GM23248 (cell line): ENCODE measurements around the gene PALD1. TPM values are rescaled to one million over a fixed set of nuclear protein-coding genes. Genes with fewer than 3 reads are reported as not detected.

Source experiments
- DNase-seq: peaks from one replicate; pipeline ENCODE4 v3.0.0-alpha.2; 2015
- H2AFZ ChIP-seq: fragments of 200-600 bp; sonication (generic); 2 replicates; pipeline ENCODE4 v1.6.1; 2016; ENCODE audit warnings: antibody characterized with exemption
- H3F3A ChIP-seq: fragments of 200-600 bp; sonication (generic); 2 replicates; pipeline ENCODE4 v1.6.1; 2016; ENCODE audit warnings: mild to moderate bottlenecking, antibody characterized with exemption, mixed run types; ENCODE audit not compliant: insufficient read depth
- H3K27ac ChIP-seq: fragments of 200-600 bp; sonication (generic); 2 replicates; pipeline ENCODE4 v1.5.1; 2016; ENCODE audit warnings: mild to moderate bottlenecking
- H3K27me3 ChIP-seq: fragments of 200-600 bp; sonication (generic); replicated peaks from 2 replicates; pipeline ENCODE4 v1.6.1; 2016; ENCODE audit warnings: mild to moderate bottlenecking; ENCODE audit not compliant: insufficient read depth
- H3K36me3 ChIP-seq: fragments of 200-600 bp; sonication (generic); 2 replicates; pipeline ENCODE4 v1.6.1; 2016; ENCODE audit warnings: low read depth, mild to moderate bottlenecking
- H3K4me1 ChIP-seq: fragments of 200-600 bp; sonication (generic); 2 replicates; pipeline ENCODE4 v1.6.1; 2016; ENCODE audit warnings: mild to moderate bottlenecking; ENCODE audit not compliant: insufficient read depth
- H3K4me2 ChIP-seq: fragments of 200-600 bp; sonication (generic); one replicate; pipeline ENCODE4 v1.6.1; 2016; ENCODE audit warnings: mild to moderate bottlenecking; ENCODE audit not compliant: unreplicated experiment
- H3K4me3 ChIP-seq: fragments of 200-600 bp; sonication (generic); 2 replicates; pipeline ENCODE4 v1.5.1; 2016; ENCODE audit warnings: mild to moderate bottlenecking
- H3K79me2 ChIP-seq: fragments of 200-600 bp; sonication (generic); 2 replicates; pipeline ENCODE4 v1.6.1; 2016; ENCODE audit warnings: mild to moderate bottlenecking; ENCODE audit not compliant: insufficient read depth
- H3K9ac ChIP-seq: fragments of 200-600 bp; sonication (generic); 2 replicates; pipeline ENCODE4 v1.6.1; 2016; ENCODE audit warnings: mild to moderate bottlenecking
- H3K9me2 ChIP-seq: fragments of 200-600 bp; sonication (generic); 2 replicates; pipeline ENCODE4 v1.6.1; 2016; ENCODE audit warnings: mixed run types, mild to moderate bottlenecking, moderate library complexity; ENCODE audit not compliant: insufficient read depth
- H3K9me3 ChIP-seq: fragments of 200-600 bp; sonication (generic); one replicate; pipeline ENCODE4 v1.6.1; 2017; ENCODE audit warnings: low read depth
- H4K20me1 ChIP-seq: fragments of 200-600 bp; sonication (generic); 2 replicates; pipeline ENCODE4 v1.6.0; 2016; ENCODE audit not compliant: insufficient read depth
- EZH2 ChIP-seq: fragments of 200-600 bp; sonication (generic); IDR thresholded peaks from 2 replicates; pipeline ENCODE4 v1.6.1; 2018; ENCODE audit warnings: antibody characterized with exemption, mild to moderate bottlenecking; ENCODE audit not compliant: insufficient read depth, poor library complexity, severe bottlenecking
- EZH2phosphoT487 ChIP-seq: fragments of 200-600 bp; sonication (generic); IDR thresholded peaks from 2 replicates; pipeline ENCODE4 v1.6.1; 2018; ENCODE audit warnings: antibody characterized with exemption, moderate library complexity, mild to moderate bottlenecking, low read depth; ENCODE audit not compliant: insufficient read depth
- WGBS, 2 experiments: methylation state at CpG; one replicate each; pipeline ENCODE4 v1.1.6; 2015 to 2017; ENCODE audit warnings: low lambda C conversion rate in 2 of 2, low coverage in 1 of 2; ENCODE audit errors: missing lambda C conversion rate in 2 of 2; 5-methylcytosine and 5-hydroxymethylcytosine counted together
- in situ Hi-C: fragments of 300-500 bp; cut with MboI; formaldehyde crosslinking; loops from 2 replicates; pipeline ENCODE4 v1.15.0; 2020
- polyA plus RNA-seq: library from polyadenylated mRNA; unstranded; fragments of >200 nt; fragmentation: Nextera tagmentation; extraction: Ambion mirVana; gene quantifications from 2 replicates; pipeline ENCODE4 v1.2.1, GENCODE V29; 2016
- total RNA-seq: library from RNA; depleted of rRNA; stranded (reverse); fragments of >200 nt; shearing (Covaris generic); gene quantifications from 2 replicates; pipeline ENCODE4 v1.2.3, GENCODE V29; 2014

The PALD1 gene
- total and polyA plus RNA-seq, 2 experiments from 2014 or later: not detected

DNA sequence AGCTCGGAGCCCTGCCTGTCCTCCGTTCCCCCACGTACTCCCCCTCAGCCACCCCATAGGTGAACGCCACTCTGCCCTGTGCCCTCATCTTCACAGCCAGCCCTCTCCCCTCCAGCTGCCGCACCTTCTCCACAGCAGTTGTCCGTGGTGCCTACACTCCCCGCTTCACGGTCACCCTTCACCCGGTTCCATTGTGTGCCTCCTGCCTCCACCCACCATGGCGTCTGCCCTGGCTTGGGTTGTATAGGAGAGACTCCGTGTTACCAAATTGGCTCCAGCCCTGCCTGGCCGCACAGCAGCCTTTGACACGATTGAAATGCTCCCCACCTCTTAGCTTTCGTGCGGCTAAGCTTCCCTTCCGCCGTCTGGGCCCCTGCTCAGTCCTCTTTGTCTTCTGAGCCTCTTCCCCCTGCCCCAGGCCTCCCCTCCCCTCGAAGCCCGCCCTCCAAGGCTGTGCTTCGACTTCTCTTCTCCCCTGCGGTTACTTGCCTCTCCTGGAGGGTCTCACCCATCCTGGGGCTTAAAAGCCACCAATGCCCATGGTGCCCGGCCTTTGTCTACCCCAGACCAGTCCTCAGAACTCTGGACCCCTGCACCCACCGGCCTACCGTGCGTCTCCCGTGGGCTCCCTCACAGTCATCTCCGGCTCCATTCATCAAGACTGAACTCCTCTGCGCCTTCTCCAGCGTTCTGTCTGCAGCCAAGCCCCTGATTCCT is 18.6 kb upstream of the PALD1 start:
- Histone ChIP-seq H3F3A (no peaks in the 10 kb centered on the region), H3K36me3 (no peaks in the 10 kb centered on the region), H3K9me3 (no peaks in the 10 kb centered on the region), H3K9ac (no peak overlapping the region), H3K27me3 (no peaks in the 10 kb centered on the region), H3K27ac (no peak overlapping the region), H3K4me2 (no peak overlapping the region), H3K4me1 (no peaks in the 10 kb centered on the region), H4K20me1 (no peaks in the 10 kb centered on the region), H3K79me2 (no peaks in the 10 kb centered on the region), H3K9me2 (no peaks in the 10 kb centered on the region), H2AFZ (no peak overlapping the region), H3K4me3 (no peak overlapping the region)
- 75 to 79% methylated on average over 27 to 29 of the region's 29 CpGs for WGBS, 2 experiments
- TF ChIP-seq EZH2: no peak
- TF ChIP-seq EZH2phosphoT487: no peak
- no peak for DNase-seq
- in situ Hi-C loops: loop anchor here (10.0 kb wide), 1 partner anchor 295 kb away; no protein-coding TSS in a partner anchor

DNA sequence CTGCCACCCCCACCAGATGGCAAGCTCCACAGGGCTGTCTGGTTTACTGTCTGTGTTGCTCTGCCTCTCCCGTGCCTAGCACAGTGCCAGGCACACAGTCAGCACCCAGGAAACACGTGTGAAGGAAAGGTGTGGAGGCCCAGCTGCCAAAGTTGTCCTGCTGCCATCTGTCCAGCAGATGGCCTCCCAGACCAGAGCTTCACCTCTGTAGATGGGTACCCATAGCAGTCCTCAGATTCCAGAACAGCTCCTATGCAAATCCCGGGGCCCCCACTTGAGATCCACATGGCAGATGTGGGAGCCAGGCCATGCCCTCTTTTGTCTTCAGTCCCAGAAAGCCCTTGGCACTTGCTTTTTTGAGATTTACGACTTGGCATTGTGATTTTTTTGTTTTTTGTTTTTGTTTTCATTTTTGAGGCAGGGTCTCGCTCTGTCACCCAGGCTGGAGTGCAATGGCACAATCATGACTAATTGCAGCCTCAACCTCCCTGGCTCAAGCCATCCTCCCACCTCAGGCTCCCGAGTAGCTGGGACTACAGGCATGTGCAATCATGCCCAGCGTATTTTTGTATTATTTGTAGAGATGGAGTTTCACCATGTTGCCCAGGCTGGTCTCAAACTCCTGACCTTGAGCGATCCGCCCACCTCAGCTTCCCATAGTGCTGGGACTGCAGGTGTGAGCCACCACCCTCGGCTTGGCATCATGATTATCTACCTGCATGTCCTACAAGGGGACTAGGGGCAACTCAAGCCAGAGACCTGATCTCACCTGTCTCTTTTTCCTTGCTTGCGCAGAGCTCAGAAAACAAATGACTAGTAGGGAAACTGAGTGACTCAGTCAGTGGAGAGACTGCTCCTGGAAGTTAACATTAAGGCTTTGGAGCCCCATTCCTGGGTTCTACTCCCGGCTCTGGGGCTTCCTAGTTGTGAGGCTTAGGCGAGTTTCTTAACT is 16.9 kb upstream of the PALD1 start:
- no peak overlapping the region for H3K4me3 ChIP-seq
- H3K9me3 ChIP-seq: no peaks in the 10 kb centered on the region
- in situ Hi-C loops: loop anchor here (10.0 kb wide), 1 partner anchor 293 kb away; no protein-coding TSS in a partner anchor
- peaks cover 5% of the 10 kb centered on the region; the same call in 1 of the 2 replicates for H3K27me3 ChIP-seq
- no peak overlapping the region for H2AFZ ChIP-seq
- no peaks in the 10 kb centered on the region for H3K9me2 ChIP-seq
- no peak overlapping the region for H3K9ac ChIP-seq
- DNase-seq: peak; percentile 74
- no peaks in the 10 kb centered on the region for H3K79me2 ChIP-seq
- H3F3A ChIP-seq: no peaks in the 10 kb centered on the region
- H4K20me1 ChIP-seq: no peaks in the 10 kb centered on the region
- H3K4me1 ChIP-seq: no peaks in the 10 kb centered on the region
- H3K36me3 ChIP-seq: no peaks in the 10 kb centered on the region
- TF ChIP-seq EZH2phosphoT487 (no peak), EZH2 (no peak)
- no peak overlapping the region for H3K4me2 ChIP-seq
- 37 to 38% methylated on average over 13 of the region's 13 CpGs for WGBS, 2 experiments
- no peak overlapping the region for H3K27ac ChIP-seq

DNA sequence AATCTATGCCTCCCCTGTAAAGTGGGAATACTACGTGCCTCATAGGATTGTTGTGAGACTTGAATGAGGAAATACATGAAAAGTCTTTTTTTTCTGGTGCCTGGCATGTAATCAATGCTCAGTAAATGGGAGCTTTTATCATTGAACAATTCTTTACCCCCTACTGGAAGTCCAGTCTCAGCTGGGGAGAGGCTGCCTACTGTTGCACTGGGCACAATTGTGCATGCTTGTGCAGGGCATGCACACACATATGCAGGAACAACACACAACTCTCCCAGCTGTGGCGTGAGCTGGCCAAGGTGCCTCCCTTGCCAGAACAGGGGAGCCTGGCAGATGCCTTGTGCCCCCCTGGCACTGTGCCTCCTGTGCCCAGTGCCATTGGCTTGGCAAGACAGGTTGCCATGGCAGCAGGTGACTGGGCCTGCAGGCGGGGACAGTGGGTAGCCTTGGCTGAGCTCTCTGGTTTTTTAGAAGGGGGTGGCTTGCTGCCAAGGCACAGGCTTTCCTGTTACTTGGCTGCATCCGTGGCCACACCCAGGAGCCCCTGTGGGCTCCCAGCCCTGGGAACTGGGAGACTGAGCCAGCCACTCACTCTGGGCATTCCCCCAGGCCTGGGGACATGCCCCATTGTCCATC is 16.1 kb upstream of the PALD1 start:
- Histone ChIP-seq H3F3A (no peaks in the 10 kb centered on the region), H4K20me1 (no peaks in the 10 kb centered on the region), H3K79me2 (no peaks in the 10 kb centered on the region), H3K9ac (no peak overlapping the region), H3K9me3 (no peaks in the 10 kb centered on the region), H3K4me1 (no peaks in the 10 kb centered on the region), H3K36me3 (no peaks in the 10 kb centered on the region), H2AFZ (no peak overlapping the region), H3K4me2 (no peak overlapping the region), H3K4me3 (no peak overlapping the region), H3K27me3 (peaks cover 7% of the 10 kb centered on the region; the same call in 1 of the 2 replicates), H3K9me2 (no peaks in the 10 kb centered on the region), H3K27ac (no peak overlapping the region)
- in situ Hi-C loops: loop anchor here (10.0 kb wide), 1 partner anchor 292 kb away; no protein-coding TSS in a partner anchor
- DNase-seq: peak; percentile 61
- WGBS, 2 experiments: 3 to 6% methylated on average over 4 of the region's 4 CpGs
- no peak for TF ChIP-seq EZH2phosphoT487
- no peak for TF ChIP-seq EZH2

DNA sequence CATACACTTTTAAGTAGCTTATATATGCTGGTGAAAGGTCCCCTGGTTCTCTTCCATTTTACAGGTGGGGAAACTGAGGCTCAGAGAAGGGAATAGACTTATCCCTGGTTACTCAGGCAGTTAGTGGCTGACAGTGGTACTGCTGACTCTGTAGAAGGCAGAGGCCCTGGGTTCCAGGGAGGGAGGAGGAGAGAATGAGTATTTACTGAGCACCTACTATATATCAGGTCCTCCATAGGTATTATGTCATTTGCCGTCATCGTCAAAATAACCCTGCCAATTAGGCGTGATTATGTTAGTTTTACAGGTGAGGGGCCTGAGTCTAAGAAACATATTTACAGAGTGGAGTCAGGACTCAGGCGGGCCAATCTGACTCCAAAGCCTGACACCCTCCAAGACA is 13.3 kb upstream of the PALD1 start:
- no peak for DNase-seq
- H3K27ac ChIP-seq: no peak overlapping the region
- no peaks in the 10 kb centered on the region for H3F3A ChIP-seq
- no peaks in the 10 kb centered on the region for H3K9me3 ChIP-seq
- H3K36me3 ChIP-seq: no peaks in the 10 kb centered on the region
- no peak overlapping the region for H3K9ac ChIP-seq
- 77 to 81% methylated on average over 4 of the region's 4 CpGs for WGBS, 2 experiments
- H3K79me2 ChIP-seq: no peaks in the 10 kb centered on the region
- no peaks in the 10 kb centered on the region for H4K20me1 ChIP-seq
- TF ChIP-seq EZH2 (no peak), EZH2phosphoT487 (no peak)
- H3K27me3 ChIP-seq: peaks cover 21% of the 10 kb centered on the region
- no peak overlapping the region for H2AFZ ChIP-seq
- in situ Hi-C loops: loop anchor here (10.0 kb wide), 1 partner anchor 290 kb away; no protein-coding TSS in a partner anchor
- H3K4me3 ChIP-seq: no peak overlapping the region
- H3K9me2 ChIP-seq: no peaks in the 10 kb centered on the region
- no peak overlapping the region for H3K4me2 ChIP-seq
- H3K4me1 ChIP-seq: no peaks in the 10 kb centered on the region
